Right forelimb (tissue), 1 donor: ENCODE data around the gene KRTAP7-1.

Source experiments
- DNase-seq: peaks from one replicate; pipeline ENCODE4 v3.0.0-alpha.2; 2018

The KRTAP7-1 gene, protein sequence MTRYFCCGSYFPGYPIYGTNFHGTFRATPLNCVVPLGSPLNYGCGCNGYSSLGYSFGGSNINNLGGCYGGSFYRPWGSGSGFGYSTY

GRCh38 chr21:30829659-30830058, at the start of gene KRTAP7-1:
KRTAP7-1 (minus strand) TSS chr21:30829759; CDS start chr21:30829698, 61 bp downstream.
- DNase-seq = no peak

DNA sequence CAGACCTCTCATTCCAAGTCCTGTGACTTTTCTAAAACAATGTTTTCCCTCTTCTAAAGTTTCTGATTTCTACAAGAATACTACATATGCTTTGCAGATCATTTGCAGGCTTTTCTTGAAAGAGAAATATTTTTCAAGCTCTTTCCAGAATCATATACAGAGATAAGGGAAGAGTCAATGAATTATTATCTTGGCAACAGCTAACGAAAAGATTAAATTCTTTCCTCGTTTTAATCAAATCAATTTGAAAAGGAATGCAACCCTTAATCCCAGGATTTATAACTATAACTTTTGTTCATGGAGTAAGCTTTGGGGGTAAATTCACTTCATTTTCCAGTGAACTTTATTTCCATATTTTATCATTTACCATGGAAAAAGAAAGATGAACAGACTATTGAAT, 45.0 kb upstream of the KRTAP7-1 start:
- no peak for DNase-seq

DNA sequence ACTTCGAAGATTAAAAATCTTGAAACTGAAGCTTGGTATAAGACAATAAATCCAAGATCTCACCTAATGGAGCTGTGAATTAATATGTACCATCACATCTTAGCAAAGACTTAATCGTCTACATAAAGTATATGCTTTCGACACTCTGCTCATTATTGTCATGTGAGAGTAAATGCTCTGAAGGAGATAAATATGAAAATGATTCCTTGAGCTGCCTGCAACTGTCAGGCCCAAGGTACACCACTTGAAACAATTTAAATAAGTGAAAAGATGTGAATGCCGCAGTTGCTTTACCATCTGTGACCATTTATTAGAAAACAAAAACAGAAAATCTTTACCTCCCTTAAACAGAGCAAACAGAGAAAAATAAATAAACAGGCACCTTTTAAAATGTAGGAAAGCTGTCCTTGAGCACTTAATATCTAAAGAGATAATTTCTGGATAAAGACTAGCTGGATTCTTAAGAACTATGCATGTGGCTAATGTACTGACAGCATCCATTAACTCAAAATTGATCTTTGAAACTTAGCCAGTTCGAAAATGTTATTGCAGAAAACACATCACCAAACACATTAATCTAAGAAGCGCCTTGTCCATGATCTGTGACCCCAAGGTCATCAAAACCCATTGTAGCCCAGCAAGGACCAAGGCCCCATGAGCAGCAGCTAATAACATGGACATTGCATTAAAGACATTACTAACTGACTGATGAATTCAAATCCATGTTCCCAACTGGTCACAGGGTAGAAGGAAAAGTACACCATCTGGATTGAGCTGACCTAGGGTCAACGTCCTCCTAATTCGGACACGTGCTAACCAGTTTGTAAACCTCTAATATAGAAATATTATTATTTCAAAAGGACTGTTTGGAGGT, 18.3 kb upstream of the KRTAP7-1 start:
- DNase-seq = no peak

DNA sequence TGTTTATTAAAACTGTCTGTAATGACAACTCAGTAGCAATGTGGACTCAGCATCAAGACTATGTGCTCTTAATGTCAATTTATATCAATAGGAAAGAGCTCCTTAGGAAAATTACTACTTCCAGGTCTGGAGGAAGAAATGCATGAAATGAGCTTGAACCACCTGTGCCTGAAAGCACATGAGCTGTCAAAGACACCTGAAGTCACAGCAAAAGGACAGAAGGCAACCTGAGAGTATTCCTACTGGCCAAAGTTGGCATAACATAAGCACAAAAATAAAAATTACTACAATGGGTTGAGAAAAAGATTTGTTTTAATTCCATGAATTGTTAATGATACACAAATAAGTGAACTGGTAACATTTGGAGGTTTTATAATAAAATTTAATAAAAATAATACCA, 13.4 kb upstream of the KRTAP7-1 start:
- no peak for DNase-seq

DNA sequence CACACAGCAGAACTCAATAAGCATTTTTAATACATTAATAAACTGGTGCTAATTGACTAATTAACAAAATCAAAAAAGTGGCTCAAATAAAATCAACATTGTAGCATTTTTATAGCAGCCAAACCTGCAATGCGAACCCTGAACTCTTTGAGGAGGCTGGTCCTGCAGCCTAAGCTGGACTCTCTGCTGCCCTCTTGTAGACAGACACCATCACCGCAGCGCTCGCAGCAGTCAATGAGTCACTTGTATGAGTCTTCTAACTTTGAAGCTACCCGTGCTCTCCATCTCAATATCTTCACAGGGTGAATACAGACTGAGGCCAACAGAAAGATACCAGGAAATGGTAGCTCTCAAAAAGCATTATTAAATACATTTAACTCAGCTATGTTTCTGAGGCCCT, 9.7 kb upstream of the KRTAP7-1 start:
- no peak for DNase-seq

GRCh38 chr21:30838536-30838935, 9.0 kb upstream of the KRTAP7-1 start:
- DNase-seq = no peak

GRCh38 chr21:30831194-30831765, 1.7 kb upstream of the KRTAP7-1 start:
- no peak for DNase-seq

GRCh38 chr21:30818837-30819610, 10.5 kb downstream of the KRTAP7-1 start:
- no peak for DNase-seq

DNA sequence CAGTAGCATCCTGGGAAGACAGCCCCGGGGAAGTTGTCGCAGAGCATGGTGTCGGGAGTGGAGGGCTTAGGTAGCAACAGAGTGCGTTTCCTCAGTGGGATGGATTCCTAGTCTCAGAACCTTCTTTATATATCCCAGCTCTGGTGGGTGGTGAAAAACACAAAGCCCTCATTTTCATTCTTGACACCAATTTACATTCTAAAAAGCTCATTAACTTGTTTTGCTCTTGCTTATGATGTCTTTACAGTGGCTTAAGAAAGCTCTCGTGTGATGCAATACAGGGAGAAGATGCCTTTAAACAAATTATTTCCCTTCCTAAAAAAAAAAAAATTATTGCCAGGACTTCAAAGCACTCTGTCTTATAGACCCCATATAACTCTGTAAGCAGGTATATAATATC, 16.4 kb downstream of the KRTAP7-1 start, which contains the start of gene KRTAP8-1:
Gene KRTAP8-1, minus strand, starts transcription at position 101 of the 400 bp plus-strand sequence. Its CDS starts 54 bp downstream, at position 47.
- no peak for DNase-seq

DNA sequence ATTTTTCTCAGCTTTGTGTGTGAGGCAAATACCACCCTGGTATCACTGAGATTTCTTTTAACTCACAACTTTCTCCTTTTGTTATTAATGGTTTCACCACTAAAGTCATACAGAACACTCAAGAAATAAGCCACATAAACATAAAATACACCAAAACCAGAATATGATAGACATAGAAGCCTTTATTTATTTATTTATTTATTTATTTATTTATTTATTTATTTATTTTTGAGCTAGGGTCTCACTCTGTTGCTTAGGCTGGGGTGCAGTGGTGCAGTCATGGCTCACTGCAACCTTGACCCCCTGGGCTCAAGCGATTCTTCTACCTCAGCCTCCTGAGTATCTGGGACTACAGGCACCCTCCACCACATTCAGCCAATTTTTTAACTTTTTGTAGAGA, 29.0 kb downstream of the KRTAP7-1 start:
- DNase-seq = no peak

DNA sequence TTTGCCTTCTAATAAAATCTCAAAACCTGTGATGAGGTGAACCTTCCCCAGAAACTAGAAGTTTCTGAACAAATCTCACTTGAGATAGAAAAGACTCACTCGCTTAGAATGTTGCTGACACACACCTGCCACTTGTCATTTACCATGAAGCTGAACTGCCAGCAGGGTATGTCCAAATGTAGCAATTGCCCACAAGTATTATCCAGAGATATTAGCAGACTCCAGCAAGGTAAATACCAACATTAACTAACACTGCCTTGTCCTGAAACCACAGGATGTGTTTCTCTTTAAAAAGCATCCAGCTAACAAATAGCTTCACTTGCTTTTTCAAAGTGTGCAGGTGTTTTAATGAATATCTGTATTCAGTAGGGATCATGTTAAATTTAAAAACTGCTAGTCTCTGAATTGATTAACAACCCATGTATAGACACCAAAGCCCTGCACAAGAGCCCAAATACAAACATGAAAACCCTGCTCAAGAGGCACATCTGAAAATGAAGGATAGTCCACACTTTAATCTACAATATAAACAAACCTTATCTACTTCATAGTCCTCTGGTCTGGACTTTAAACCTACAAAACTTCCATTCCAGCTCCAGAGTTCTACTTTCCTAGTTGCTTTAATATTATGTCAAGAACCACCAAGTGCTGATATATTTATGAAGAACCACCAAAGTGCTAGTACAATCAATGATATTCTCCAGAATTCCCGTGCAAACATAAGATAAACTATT, 35.8 kb downstream of the KRTAP7-1 start:
- no peak for DNase-seq

DNA sequence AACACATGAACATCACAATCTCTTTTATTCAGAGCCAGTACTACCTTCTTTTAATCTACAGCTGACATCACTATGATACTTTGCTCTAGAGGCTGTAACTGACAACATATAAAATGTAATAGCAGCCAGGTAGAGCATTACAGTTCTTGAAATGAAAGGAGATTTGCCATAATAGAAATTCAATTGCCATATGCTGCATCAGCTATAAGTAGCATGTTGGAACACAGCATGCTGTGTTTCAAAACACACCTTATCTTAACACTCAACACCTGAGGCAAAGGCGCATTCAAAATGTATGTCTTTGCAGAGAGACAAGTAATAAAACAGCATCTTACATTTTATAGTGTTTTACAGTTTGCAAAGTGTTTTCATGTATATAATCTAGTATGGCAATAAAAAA, 50.3 kb downstream of the KRTAP7-1 start:
- no peak for DNase-seq
